Stimulated activated CD8-positive, alpha-beta memory T cell treated with anti-CD3 and anti-CD28 coated beads, Interleukin-12 subunit alpha, Interleukin-12 subunit beta, amount 100 ng/mL, for 4 hours (primary cell): ENCODE measurements around the gene MGAM2.

ENCODE experiments used
- DNase-seq: peaks from one replicate; pipeline ENCODE4 v3.0.0-alpha.2; 2020; ENCODE audit warnings: low read depth

MGAM2 gene

DNA sequence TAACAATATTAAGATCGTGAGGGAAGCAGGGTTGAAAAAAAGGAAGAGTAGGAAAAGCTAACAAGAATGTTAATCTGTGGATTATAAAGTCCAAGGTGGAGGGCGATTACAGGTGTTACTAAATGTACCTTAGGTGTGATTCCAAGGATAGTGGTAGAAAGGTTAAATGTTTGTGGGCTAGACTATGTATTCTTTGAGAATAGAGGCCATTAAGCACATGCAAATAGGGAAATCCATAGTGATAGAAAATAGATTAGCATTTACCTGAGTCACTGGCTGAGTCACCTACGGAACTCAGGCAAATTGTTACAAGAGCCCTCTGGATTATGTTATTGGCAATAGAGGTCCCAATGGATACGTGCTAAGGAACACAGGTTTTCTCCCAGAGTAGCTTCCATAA lies 9.0 kb downstream of the MGAM2 start:
- no peak for DNase-seq

- DNase-seq: no peak
Measured at GRCh38 chr7:142123184-142123583, 11.7 kb downstream of the MGAM2 start.

DNA sequence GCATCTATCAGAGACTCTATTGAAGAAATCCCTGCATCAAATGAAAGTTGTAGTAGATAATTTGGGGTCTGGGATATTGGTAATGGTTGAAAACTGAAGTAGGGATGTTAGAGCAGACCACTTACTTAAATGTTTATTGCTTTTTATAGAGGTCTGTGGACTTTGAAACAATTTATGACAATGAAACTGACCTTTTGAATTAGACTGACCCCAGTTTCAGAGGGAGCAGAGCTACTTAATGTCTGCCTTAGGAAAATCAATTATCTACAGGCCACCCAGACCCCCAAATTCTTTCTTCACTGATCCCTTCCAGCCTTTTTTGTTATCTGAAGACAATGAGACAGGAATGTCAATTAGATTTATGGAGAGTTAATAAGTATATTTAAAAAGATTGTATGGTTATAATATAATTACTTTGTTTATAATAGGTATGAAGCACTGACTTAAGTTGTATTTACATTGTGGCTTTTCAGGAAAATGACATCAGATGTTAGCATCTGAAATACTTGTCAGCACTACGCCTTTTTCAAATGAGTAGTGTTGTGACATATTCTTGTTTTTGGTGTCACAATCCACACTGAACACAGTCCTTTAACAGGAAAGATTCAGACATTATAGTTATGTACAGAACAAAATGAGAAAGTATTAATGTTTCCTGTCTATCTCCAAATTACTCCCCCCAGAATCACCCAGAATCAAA lies 13.9 kb downstream of the MGAM2 start:
- no peak for DNase-seq

DNA sequence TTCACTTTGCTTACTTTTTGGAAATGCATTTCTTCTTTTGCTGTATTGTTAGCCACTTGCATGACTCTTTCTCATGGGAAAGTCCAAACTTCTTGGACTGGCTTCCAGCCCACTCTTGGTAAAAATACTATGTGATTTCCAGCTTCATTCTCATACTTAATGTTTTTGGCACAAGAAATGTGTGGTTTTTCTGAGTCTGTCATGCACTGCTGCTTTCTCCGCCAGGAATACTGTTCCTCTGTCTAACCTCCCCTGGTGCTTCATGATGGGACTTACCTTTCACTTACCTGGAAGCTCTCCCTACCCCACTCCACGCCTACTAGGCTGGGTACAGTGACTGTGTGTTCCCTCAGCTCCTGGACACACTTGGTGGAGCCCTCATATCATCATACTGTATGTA lies 18.7 kb downstream of the MGAM2 start:
- DNase-seq: no peak

DNA sequence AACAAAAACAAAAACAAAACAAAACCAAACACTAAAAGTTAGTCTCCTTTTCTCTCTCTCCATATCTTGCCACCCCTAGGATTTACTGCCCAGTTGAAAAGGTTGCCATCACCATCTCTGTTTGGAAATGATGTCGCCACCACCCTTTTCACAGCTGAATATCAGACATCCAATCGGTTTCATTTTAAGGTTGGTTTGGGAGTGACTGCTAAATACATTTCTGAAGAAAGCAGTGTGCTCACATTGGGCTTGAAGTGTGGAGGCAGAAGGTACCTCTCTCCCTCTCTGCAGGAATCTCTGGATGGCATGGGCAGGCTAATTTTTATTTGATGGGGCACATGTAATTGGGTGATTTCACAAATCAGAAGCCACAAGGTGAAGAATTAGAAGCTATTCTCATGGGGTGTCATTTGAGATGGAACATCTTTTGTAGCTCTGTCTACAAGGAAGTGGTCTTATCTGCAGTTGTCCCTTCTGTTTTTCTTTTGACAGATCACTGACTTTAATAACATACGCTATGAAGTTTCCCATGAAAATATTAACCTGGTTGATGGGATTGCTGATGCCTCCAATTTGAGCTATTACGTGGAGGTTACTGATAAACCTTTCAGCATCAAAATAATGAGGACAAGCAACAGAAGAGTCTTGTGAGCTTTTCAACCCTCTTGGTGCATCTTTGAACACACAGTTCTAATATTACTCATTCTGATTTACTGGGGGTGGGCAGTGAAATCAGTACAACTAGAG lies 20.1 kb downstream of the MGAM2 start:
- no peak for DNase-seq

DNA sequence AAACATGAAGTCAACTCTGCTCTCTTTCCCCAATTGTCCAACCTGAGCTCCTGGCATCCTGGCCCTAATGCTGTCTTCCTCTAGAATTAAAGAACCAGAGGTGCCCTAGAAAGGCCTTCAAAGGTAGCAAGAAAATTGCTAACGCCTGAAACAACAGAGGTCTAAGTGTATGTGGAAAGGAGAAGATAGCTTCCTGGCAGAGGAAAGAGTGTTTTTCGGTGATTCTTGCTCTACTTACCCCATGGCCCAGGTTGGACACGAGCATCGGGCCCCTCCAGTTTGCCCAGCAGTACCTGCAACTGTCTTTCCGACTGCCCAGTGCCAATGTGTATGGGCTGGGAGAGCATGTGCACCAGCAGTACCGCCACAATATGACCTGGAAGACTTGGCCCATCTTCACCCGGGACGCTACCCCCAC lies 22.2 kb downstream of the MGAM2 start:
- DNase-seq: no peak

GRCh38 chr7:142134909-142135308 lies 23.4 kb downstream of the MGAM2 start:
- no peak for DNase-seq

- no peak for DNase-seq
Measured at GRCh38 chr7:142138996-142139395, 27.5 kb downstream of the MGAM2 start.

GRCh38 chr7:142139597-142140400 lies 28.3 kb downstream of the MGAM2 start:
- DNase-seq: no peak

DNA sequence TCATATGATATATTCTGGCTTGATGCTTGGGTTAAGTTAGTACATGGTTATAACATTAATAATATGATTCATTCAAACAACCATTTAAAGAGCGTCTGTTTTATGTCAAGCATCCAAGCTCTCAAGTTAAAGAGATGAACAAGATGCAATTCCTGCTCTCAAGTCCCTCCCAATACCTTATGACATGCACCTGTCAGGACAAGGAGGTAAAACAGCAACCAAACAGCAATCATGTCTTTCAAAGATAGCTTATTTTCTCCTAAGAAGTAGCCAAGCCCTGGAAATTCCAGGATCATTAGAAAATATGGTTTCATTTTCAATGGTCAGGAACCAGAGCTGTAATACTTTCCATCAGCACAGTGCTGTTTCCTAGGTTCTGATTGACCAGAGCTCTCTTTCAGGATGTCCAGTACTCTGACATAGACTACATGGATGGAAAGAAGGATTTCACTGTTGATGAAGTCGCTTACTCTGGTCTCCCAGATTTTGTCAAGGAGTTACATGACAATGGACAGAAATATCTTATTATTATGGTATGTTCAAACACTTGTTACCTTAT lies 29.0 kb downstream of the MGAM2 start:
- no peak for DNase-seq

GRCh38 chr7:142142702-142143101 lies 31.2 kb downstream of the MGAM2 start:
- no peak for DNase-seq

DNA sequence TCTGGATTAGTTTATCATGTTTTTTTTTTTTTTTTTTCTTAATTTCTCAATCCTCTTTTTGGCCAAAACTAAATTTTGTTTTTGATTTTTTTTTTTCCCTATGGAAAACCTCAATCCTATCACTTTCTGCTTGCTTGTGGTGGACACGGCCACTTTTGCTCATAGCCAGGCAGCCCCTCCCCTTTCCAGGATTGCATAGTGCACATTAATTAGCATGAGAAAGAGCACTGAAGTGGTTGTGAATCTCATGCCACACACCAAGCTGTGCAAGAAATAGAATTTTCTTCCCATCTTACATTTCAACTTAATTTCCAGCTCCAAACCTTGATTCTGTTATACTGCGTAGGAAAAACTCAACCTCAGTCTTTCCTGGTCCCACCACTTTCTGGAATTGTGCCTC lies 34.6 kb downstream of the MGAM2 start:
- DNase-seq: no peak

- no peak for DNase-seq
Measured at GRCh38 chr7:142150356-142150755, 38.8 kb downstream of the MGAM2 start.

DNA sequence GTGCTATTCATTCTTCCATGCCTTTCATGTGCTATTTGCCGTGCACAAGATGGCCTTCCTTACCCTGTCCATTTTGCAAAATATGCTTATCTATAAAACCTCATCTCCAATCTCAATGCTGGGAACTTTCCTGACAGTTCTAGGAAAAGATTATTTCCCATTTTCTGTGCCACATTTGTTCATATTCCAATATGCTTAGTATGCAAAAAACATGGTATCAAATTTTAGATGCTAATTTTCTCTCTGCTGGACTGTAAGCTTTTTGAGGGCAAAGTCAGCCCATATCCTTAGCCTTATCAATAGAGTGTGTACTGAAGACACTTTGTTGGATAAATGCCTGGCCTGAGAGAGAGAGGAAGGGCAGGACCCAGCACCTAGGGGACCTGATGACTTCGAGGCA lies 39.4 kb downstream of the MGAM2 start:
- DNase-seq: no peak

- no peak for DNase-seq
Measured at GRCh38 chr7:142152076-142152475, 40.6 kb downstream of the MGAM2 start.

DNA sequence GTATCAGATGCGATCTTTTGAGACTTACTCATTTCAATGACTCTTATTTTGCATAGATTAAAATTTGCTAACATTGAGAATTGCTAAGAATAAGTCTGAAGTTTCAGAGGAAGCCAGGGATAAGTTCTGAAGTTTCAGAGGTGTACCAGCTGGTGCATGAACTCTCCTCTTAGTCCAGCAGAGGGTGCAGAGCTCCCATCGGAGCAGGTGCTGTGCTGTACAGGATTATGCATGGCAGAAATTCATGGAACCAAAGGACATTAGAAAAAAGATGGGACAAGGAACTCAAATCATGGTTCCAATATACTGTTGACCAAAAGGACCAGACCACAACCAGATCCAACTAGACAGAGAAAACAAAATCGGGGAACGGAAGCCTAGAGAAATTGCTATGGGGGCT lies 41.9 kb downstream of the MGAM2 start:
- no peak for DNase-seq

GRCh38 chr7:142158736-142159496 lies 47.4 kb downstream of the MGAM2 start:
- DNase-seq: no peak

DNA sequence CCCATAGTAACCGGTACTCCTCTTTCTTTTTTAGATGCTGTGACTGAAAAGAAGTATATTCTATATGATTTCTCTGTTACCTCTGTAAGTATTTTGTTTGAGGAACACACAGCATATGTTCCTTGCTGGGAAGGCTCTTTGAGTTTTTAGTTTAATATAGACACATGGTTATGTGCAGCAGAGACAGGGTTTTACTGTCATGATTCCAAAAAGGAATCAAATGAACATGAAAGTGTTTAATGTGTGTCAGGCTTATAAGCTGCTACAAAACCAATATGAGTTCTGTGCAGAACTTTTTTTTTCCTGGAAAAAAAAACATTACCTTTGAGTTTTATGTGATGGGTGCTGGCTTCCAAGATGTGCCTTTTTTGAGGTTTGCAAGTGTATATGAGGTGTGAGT lies 50.4 kb downstream of the MGAM2 start:
- no peak for DNase-seq

DNA sequence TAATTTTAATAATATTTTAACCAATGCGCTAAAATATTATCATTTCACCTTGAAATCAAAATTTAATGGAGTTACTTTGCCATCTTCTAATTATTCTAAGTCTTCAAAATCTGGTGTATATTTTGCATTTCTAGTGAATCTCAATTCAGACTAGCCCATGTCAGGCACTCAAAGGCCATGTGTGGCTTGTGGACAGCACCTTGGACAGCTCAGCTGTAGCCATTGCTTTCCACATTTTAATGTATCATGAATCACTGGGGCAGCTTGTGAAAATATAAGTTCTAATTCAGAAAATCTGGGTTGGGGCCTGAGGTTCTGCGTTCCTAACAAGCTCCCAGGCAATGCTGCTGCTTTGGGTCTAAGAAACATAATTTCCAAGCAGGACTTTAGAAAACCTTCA lies 57.2 kb downstream of the MGAM2 start:
- DNase-seq: no peak

- no peak for DNase-seq
Measured at GRCh38 chr7:142172932-142173331, 61.4 kb downstream of the MGAM2 start.

DNA sequence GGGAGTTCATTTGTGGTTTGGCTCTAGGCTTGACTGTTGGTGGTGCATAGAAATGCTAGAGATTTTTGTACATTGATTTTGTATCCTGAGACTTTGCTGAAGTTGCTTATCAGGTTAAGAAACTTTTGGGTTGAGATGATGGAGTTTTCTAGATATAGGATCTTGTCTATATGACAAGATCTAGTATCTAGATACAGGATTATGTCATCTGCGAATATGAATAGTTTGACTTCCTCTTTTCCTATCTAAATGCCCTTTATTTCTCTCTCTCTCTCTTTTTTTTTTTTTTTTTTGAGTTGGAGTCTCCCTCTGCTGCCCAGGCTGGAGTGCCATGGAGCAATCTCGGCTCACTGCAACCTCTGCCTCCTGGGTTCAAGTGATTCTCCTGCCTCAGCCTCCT lies 62.9 kb downstream of the MGAM2 start:
- no peak for DNase-seq

DNA sequence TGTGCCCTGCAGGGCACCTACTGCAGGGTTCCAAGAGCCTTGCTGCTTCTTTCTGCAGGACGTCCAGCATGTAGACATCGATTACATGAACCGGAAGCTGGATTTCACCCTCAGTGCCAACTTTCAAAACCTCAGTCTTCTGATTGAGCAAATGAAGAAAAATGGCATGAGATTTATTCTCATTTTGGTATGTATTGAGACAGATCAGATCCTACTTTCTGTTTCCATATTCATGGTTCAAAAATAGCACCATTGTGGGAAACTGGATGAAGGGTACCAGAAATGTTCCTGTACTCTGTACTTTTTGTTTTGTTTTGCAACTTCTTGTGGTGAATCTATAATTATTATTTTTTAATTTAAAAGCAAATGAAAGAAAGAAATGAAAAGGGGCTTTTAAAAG lies 64.1 kb downstream of the MGAM2 start:
- no peak for DNase-seq
